Left kidney (tissue), 2 donors: ENCODE data around the gene TTLL5. TPM values are rescaled to one million over a fixed set of nuclear protein-coding genes. Genes with fewer than 3 reads are reported as not detected.

Experiments
- DNase-seq: peaks from one replicate; pipeline ENCODE4 v3.0.0-alpha.2; 2013
- polyA plus RNA-seq: library from polyadenylated mRNA; unstranded; fragments of 120-200 nt; gene quantifications from one replicate; pipeline ENCODE4 v1.2.1, GENCODE V29; 2013; ENCODE audit not compliant: insufficient read length

TTLL5 gene
- polyA plus RNA-seq, 1 donor, result 37.0 TPM

GRCh38 chr14:75804570-75805275, 143.7 kb downstream of the TTLL5 start:
- DNase-seq, result no peak

GRCh38 chr14:75805646-75806045, 144.6 kb downstream of the TTLL5 start:
- no peak for DNase-seq

DNA sequence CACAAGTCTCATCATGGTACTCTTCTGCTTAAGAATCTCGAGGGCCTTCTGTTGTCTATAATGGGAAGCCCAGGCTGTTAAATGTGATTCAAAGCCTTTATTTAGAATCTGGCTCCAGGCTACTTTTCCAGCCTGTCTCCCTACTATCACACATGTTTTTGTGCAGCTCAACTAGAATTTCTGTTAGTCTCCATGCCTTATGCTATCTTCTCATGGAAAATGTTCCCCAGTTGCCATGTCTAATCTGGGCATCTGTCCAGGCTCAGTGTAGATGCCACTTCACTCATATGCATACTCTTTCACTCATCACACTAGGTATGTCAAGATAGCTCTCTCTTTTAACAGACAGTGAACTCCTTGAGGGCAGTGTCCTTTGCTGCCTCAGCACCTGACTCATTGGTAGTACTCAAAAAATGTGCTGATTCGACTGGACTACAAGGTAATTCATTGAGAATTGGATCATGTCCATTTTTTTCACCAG, 145.3 kb downstream of the TTLL5 start:
- no peak for DNase-seq

DNA sequence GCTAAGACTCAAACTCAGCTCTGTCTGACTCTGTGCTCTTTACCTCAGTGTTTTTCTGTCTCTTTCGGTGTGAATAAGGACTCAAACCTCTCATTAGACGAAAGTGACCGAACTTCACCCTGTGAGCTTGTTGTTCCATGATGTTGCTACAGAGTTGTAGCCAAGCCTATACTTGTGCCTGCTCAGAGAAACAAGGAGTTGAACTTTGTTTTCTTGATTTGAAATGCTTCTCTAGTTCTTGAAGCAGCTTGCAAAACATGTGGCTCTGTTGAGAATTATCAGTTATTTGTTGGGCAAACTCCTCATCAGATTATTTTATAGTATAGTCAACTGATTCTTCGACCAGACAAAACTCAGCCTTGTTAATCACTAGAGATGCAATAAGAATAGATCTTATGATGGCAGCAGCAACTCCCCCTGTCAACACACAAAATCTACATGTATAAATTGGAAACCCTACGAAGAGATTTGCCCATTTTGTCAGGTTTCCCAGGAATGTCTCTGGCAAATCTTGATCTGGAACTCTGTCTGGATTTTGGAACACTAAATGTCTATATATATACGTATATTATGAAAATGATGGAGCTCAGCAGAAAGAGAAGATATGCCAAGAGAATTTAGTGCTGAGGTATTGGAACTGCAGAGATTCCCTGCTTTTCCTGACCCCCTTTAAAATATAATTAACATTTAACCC, 146.8 kb downstream of the TTLL5 start:
- DNase-seq, result no peak

- DNase-seq, result no peak
These were observed 150.2 kb downstream of the TTLL5 start for GRCh38 chr14:75811136-75811829.

- DNase-seq, result no peak
These were observed 150.9 kb downstream of the TTLL5 start for GRCh38 chr14:75811872-75812499.

DNA sequence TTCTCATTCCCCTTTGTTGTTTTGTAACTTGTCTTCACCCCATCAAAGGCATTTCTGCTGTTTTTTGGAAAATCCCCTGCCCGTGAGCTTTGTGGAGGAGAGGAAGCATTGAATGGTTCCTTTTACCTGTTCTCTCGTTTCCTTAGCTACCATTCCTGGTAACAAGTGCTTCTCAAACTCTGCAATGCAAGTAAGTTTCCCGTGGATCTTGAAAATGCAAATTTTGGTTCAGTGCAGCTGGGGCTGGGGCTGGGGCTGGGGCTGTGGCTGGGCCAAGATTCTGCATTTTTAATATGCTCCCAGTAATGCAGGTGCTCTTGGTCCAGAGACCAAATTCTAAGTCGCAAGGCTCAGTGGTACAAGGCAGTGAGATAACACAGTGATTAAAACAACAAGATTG, 151.6 kb downstream of the TTLL5 start:
- DNase-seq, result no peak

DNA sequence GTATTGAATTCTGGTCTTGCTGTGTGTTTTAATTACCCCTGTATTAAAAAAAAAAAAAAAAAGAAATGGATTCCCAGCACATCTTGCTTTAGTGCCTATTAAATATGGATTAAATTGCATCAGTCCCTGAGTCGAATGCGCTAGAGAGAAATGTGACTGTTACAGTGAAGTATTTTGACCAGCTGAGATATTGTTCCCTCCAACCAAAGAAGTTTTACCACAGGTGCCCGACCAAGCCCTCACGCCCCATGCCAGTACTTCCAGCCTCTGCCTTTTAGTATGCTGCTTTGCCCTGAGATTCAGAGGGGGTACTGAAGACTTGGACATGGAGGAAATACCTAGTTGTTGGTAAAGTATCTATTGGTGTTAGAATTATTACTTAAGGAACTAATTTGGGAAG, 159.7 kb downstream of the TTLL5 start:
- no peak for DNase-seq

DNA sequence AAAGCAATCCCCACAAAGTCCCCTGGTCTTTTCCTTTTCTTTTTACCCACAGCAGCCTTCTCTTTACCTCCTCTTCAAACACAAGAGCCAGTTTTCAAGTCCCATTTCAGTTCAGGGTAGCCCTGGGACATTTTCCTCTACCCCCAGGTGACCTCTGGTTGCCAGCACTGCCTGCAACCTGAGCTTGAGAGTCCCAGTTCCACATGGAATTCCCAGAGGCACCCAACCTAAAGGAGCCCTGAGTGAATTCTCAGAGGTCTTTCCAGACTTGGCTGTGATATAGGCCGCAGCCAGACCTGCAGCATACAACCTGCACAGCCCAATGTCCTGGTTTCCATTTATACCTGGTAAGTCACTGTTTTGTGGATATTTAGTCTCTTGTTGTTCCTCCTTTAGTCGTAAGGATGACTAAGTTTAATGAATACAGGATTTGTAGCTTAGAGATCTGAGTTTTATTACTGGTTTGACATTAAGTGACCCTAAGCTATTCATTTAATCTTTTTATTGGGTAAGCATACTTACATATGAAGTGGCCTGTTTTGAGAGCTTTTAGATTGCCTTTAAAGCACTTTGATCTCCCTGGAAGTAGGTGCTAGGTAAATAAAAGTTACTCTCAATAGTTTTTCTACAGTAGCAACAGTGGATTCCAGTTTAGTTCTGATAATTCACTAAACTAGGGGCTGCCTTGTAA, 160.9 kb downstream of the TTLL5 start:
- no peak for DNase-seq

DNA sequence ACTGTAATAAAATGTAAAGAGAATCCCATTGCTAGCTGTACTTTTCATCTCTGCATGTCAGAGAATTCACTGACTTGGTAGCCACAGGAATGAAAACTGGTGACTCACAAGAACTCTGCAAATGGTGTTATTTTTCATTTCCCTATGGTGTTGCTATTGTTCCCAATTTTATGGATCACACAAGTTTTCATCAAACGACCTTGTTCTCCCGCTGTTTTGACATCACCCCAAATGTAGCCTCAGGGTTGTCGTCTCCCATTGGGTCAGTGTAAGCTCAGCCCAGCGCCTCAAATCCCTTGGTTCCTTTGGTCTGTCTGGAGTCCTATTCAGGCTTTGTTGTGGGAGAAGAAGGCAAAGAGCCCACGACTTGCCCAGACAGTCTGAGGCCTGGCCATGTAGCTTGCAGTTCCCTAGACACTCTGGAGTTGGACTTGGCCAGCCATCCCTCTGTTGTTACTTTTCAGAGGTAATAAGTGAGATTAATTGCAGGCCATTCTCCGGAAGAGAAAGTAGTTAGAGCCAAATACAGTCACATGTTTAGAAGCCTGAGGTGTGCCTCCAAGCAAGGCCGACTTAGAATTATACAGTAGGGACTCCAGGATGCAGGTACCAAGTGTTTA, 161.6 kb downstream of the TTLL5 start:
- DNase-seq, result no peak

- no peak for DNase-seq
These were observed 162.3 kb downstream of the TTLL5 start for GRCh38 chr14:75823334-75823733.

- DNase-seq, result no peak
These were observed 163.3 kb downstream of the TTLL5 start for GRCh38 chr14:75824318-75824717.

DNA sequence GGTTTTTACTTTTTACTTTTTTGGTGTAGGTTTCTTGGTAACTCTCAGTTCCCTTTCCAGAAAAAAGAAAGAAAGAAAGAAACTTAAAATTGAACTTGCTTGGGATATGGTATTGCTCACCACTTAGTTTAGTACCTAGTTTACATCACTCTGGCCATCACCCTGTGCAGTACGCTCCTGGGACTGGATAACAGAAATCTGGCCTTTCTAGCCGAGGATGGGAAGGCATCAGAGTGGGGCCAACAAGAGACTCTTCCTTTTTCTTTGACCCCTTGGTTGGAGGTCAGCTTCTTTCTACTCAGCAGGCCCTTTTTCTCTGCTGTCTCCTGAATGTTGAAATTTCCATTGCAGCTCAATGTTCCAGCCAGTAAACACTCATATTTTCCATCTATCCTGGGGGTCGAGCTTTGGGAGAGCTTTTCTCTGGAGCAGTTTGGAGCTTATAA, 164.1 kb downstream of the TTLL5 start:
- no peak for DNase-seq

- DNase-seq, result no peak
These were observed 165.6 kb downstream of the TTLL5 start for GRCh38 chr14:75826599-75826998.

- DNase-seq, result no peak
These were observed 166.3 kb downstream of the TTLL5 start for GRCh38 chr14:75827331-75827730.

DNA sequence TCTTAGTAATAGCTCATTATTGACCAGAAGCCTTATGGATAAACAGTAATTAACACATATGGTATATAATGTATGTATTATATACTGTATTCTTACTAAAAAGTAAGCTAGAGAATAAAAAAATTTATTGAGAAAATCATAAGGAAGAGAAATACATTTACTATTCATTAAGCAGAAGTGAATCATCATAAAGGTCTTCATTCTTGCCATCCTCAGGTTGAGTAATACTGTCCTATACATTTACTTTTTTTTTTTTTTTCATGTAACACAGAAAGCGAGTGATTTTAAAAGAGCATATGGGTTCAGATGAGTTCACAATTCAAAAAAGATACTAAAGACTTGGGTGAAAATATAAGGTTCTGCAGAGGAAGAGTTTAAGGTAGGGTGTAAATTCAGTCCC, 168.3 kb downstream of the TTLL5 start:
- DNase-seq, result no peak

DNA sequence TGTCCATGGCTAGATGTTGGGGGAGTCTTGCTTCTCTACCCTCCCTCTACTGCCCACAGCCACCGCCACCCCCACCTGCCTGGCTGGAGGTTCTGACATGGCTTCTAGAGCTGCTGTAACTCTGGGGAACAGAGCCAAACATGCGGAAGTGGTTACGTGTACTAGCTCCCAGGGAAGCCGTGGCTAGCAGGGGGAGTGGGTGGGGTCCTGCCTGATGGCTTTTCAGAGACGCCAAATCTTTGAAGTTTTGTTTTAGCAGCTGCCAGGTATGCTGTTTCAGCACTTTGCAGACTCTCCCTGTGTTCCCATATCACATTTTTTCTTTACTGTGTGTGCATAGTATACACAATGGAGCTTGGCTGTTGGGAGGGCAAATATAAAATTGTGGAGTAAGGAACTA, 170.4 kb downstream of the TTLL5 start:
- DNase-seq, result no peak

- DNase-seq, result no peak
These were observed 170.9 kb downstream of the TTLL5 start for GRCh38 chr14:75831952-75832351.

DNA sequence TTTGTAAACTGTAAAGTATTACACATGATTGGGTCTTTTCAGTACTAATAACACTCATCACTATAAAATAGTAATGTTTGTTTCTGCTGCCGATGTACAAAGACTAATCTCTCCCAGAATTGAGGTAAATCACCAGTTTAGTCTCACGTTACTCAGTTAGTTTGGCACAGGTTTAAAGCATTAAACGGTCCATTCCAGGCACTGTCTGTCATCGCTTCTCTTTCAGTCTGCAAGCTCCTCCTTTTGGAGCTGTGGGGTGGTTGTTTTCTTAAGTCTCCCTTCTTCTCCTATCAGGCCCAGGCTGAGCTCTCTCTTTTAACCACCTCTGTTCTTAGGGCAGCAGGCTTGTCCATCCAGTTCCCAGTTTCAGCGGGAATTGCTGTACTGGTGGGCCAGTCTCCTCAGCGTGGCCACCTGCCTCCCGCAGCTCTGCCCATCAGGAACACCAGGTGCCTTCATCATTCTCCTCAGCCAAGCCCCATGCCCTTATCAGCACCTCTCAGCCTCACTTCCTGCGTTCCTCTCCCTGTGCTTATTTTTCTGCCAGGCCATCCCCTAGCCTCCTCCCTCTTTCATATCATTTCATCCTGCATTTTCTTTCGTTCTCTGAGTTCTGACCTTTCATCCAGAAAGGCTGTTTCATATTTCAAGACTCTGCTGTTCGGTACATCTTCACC, 171.7 kb downstream of the TTLL5 start:
- DNase-seq, result no peak

DNA sequence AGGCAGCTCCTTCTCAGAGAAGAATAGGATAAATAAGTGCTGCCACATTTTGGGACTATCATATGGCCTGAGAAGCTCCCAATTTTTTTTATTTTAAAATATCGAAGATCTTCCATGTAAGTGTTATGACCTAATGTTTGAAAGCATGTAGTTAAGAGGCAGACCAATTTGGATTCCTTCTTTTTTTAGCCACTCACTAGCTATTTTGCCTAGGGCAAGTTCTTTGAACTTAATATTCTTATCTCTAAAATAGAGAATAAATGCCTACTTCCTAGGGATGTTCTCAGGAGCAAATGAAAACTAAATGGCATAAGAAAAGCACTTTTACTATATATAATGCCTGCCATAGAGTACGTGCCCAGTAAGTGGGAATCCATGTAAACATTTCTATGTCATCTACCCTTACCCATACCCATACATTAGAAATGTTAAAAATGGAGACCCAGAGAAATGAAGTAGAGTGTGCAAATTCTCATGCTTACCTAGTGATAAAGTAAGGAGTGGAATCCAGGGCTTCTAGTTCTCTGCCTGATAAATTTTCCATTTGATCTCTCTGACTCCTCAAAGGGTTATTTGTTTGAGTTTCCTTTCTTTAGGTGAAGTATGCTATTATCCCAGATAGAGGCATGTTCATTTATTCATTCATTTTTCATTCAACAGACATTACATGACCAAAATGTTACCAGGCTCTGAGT, 172.4 kb downstream of the TTLL5 start:
- no peak for DNase-seq
